Measurements from ENCODE around the gene DUSP22.

Gene DUSP22

DNA sequence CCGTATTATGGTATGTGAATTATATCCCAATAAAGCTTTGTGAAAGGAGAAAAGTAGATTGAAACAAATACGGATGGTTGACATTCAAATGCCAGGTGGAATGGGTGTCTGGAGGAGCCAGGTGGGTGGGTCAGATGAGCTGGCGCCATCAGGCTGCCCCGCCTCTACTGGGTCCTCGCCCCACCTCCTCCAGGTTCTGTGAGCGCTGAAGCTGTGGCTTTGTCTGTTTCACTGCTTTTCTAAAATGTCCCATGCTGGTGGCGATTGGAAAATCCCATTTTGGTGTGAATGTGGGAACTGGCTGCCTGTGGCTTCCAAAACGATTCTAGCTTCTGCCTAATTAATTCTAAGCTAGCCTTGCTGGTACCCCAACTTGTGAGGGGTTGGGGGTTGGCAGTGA, 16.5 kb downstream of the DUSP22 start:
- H3K27ac ChIP-seq (ENCODE audit: low read length): no peak overlapping the region
- H3K36me3 ChIP-seq (replicated peaks; ENCODE audit: low read depth, low read length): peaks cover 70% of the 10 kb centered on the region
- peaks cover 80% of the 10 kb centered on the region for H3K79me2 ChIP-seq (ENCODE audit: low read length)
- no peak overlapping the region for H3K4me3 ChIP-seq (ENCODE audit: low read length)
- no peak for TF ChIP-seq CTCF (IDR thresholded peaks at IDR 0.05; ENCODE audit: low read depth, low read length)
- TF ChIP-seq EZH2phosphoT487 (IDR thresholded peaks at IDR 0.05; ENCODE audit: low read depth): no peak
- no peaks in the 10 kb centered on the region; the same call in 1 of the 2 replicates for H3K27me3 ChIP-seq (ENCODE audit: low read depth, low read length)
- H3K4me1 ChIP-seq (ENCODE audit: low read length): peaks cover 64% of the 10 kb centered on the region
- H3K9me3 ChIP-seq (ENCODE audit: insufficient read depth, low read length): no peaks in the 10 kb centered on the region
- H4K20me1 ChIP-seq (ENCODE audit: insufficient read depth, low read length): peaks cover 89% of the 10 kb centered on the region
- H3K4me2 ChIP-seq (ENCODE audit: low read length): no peak overlapping the region
- no peak overlapping the region for H2AFZ ChIP-seq (ENCODE audit: low read depth, low read length)
- H3K9ac ChIP-seq (ENCODE audit: low read length): no peak overlapping the region

- Histone ChIP-seq H4K20me1 (ENCODE audit: insufficient read depth, low read length) (peaks cover 89% of the 10 kb centered on the region), H3K27ac (ENCODE audit: low read length) (no peak overlapping the region), H3K4me1 (ENCODE audit: low read length) (peaks cover 61% of the 10 kb centered on the region), H3K9me3 (ENCODE audit: insufficient read depth, low read length) (no peaks in the 10 kb centered on the region), H3K36me3 (replicated peaks; ENCODE audit: low read depth, low read length) (peaks cover 70% of the 10 kb centered on the region), H3K4me3 (ENCODE audit: low read length) (no peak overlapping the region), H3K79me2 (ENCODE audit: low read length) (peaks cover 80% of the 10 kb centered on the region), H3K4me2 (ENCODE audit: low read length) (no peak overlapping the region), H3K9ac (ENCODE audit: low read length) (no peak overlapping the region), H3K27me3 (ENCODE audit: low read depth, low read length) (no peaks in the 10 kb centered on the region; the same call in 1 of the 2 replicates), H2AFZ (ENCODE audit: low read depth, low read length) (no peak overlapping the region)
- TF ChIP-seq EZH2phosphoT487 (IDR thresholded peaks at IDR 0.05; ENCODE audit: low read depth): no peak
These were observed 17.7 kb downstream of the DUSP22 start for GRCh38 chr6:309947-310346.

- Histone ChIP-seq H3K27ac (ENCODE audit: low read length) (no peak overlapping the region), H3K9me3 (ENCODE audit: insufficient read depth, low read length) (no peaks in the 10 kb centered on the region), H3K36me3 (replicated peaks; ENCODE audit: low read depth, low read length) (peaks cover 72% of the 10 kb centered on the region), H3K4me2 (ENCODE audit: low read length) (no peak overlapping the region), H3K4me1 (ENCODE audit: low read length) (peaks cover 61% of the 10 kb centered on the region), H2AFZ (ENCODE audit: low read depth, low read length) (no peak overlapping the region), H4K20me1 (ENCODE audit: insufficient read depth, low read length) (peaks cover 89% of the 10 kb centered on the region), H3K9ac (ENCODE audit: low read length) (no peak overlapping the region), H3K79me2 (ENCODE audit: low read length) (peaks cover 81% of the 10 kb centered on the region), H3K4me3 (ENCODE audit: low read length) (no peak overlapping the region), H3K27me3 (ENCODE audit: low read depth, low read length) (no peaks in the 10 kb centered on the region; the same call in 1 of the 2 replicates)
- no peak for TF ChIP-seq CTCF (IDR thresholded peaks at IDR 0.05; ENCODE audit: low read depth, low read length)
- TF ChIP-seq EZH2phosphoT487 (IDR thresholded peaks at IDR 0.05; ENCODE audit: low read depth): no peak
These were observed 18.4 kb downstream of the DUSP22 start for GRCh38 chr6:310671-311070.

- Histone ChIP-seq H3K4me2 (ENCODE audit: low read length) (no peak overlapping the region), H3K79me2 (ENCODE audit: low read length) (peaks cover 81% of the 10 kb centered on the region), H3K27ac (ENCODE audit: low read length) (no peak overlapping the region), H3K27me3 (ENCODE audit: low read depth, low read length) (no peaks in the 10 kb centered on the region; the same call in 1 of the 2 replicates), H2AFZ (ENCODE audit: low read depth, low read length) (no peak overlapping the region), H3K4me3 (ENCODE audit: low read length) (no peak overlapping the region), H3K36me3 (replicated peaks; ENCODE audit: low read depth, low read length) (peaks cover 70% of the 10 kb centered on the region), H4K20me1 (ENCODE audit: insufficient read depth, low read length) (peaks cover 87% of the 10 kb centered on the region), H3K9me3 (ENCODE audit: insufficient read depth, low read length) (no peaks in the 10 kb centered on the region), H3K9ac (ENCODE audit: low read length) (no peak overlapping the region), H3K4me1 (ENCODE audit: low read length) (peaks cover 61% of the 10 kb centered on the region)
- no peak for TF ChIP-seq EZH2phosphoT487 (IDR thresholded peaks at IDR 0.05; ENCODE audit: low read depth)
- TF ChIP-seq CTCF (IDR thresholded peaks at IDR 0.05; ENCODE audit: low read depth, low read length): no peak
These were observed 19.5 kb downstream of the DUSP22 start for GRCh38 chr6:311679-312220.
